ENCODE measurements around the gene ESAM. TPM values are rescaled to one million over a fixed set of nuclear protein-coding genes. Genes with fewer than 3 reads are reported as not detected.

ESAM gene
- total and polyA plus RNA-seq, 10 of the 15 experiments (the other 5 are each of a cell fraction or from before 2014, with no cell fraction given), result 2.7 to 43.6 (median 19.5) TPM

DNA sequence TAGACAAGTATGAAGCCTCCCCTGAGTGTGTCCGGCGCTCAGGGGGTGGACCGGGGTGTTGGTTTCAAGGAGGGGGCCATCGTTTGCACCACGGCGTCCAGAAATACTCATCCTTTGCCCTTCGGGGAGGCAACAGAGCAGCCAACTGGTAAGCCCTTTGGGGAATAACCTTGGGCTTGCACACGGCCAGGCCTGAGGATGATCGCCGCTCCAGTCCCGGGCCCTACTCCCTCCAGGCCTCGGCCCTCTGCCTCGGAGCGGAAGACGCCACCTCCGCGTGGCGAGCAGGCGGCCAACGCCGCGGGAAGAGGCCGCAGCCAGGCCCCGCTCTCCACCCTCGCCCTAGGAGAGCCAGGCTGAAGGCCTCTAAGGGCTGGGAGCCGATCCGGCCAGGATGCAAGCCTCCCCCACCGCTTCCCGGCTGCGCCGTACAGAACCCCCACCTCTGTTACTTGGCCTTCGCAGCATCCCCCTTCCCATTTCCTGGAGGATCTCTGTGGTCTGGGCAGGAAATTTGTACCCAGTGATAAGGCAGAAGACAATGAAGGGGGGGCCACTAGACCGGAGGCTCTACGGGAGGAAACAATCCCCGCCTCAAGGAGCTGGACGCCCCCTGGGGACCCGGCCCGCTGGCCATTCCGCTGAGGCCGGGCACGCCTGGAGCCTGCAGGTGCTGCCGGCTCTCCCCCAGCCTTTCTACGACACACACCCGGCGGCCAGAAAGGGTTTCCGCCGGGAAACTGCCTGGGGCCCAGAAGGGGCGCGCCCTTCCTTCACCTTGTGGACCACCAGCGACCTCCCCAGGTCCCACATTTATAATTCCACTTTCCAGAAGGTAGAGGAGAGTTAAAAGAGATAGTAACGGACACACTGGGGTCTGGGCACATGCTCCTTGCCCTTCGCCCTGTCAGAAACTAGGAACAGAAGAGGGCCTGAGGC is 2.6 kb downstream of the ESAM start:
- Histone ChIP-seq H3K36me3 (ENCODE audit: control insufficient read depth in 2 of 2, insufficient read depth in 2 of 2, low read length in 1 of 2) (no peaks in the 10 kb centered on the region; a peak in 2 of 4 replicates), H3K27ac (ENCODE audit: control insufficient read depth, insufficient read depth) (peak overlapping the region; percentile 82), H3K27me3 (replicated peaks in 1 of 2; ENCODE audit: control insufficient read depth in 2 of 2, insufficient read depth in 2 of 2, low read length in 1 of 2) (no peaks in the 10 kb centered on the region), H3K79me2 (ENCODE audit: control insufficient read depth, insufficient read depth, low read length) (peaks cover 46% of the 10 kb centered on the region), H4K20me1 (ENCODE audit: control insufficient read depth, insufficient read depth) (no peaks in the 10 kb centered on the region), H3K4me1 (ENCODE audit: control insufficient read depth, insufficient read depth, low read length) (peaks cover 18% of the 10 kb centered on the region), H3K4me3 (peak overlapping the region; percentile 83), H3K4me2 (ENCODE audit: control insufficient read depth, insufficient read depth) (peak overlapping the region; percentile 98), H2AFZ (ENCODE audit: control insufficient read depth, low read depth, low read length) (peak overlapping the region; percentile 64), H3K9ac (ENCODE audit: control insufficient read depth, insufficient read depth, low read length) (peak overlapping the region; percentile 87), H3K9me3 (replicated peaks; ENCODE audit: control insufficient read depth, insufficient read depth, low read length) (no peaks in the 10 kb centered on the region)
- 33% methylated on average over 45 of the region's 52 CpGs for WGBS (ENCODE audit: insufficient coverage, insufficient replicate concordance, low lambda C conversion rate, missing lambda C conversion rate)
- ATAC-seq (peak; percentile 22), DNase-seq (ENCODE audit: low read depth, low spot score) (no peak), FAIRE-seq (no peak)
- ChIA-PET RAD21 (ENCODE audit: unreplicated experiment) (interaction anchor here (0.9 to 5.8 kb wide), 6 partner anchors 13 to 89 kb away, joined by 3 to 67 read pairs (median 12); partner anchors contain the start of genes SIAE and SPA17), SMC1A (ENCODE audit: uncharacterized antibody, unreplicated experiment) (interaction anchor here (0.9 to 8.8 kb wide), 5 partner anchors 13 to 88 kb away, joined by 5 to 93 read pairs (median 12); partner anchors contain the start of genes MSANTD2, SIAE and SPA17), POLR2A (interaction anchor here (1.4 to 1.5 kb wide), 2 partner anchors 19 to 38 kb away, joined by 3 to 4 read pairs; no protein-coding TSS in a partner anchor), CTCF (interaction anchor here (0.9 to 16.3 kb wide), 16 partner anchors 12 to 194 kb away, joined by 3 to 272 read pairs (median 6); partner anchors contain the start of genes CCDC15, MSANTD2, NRGN and SIAE)
- BruUV-seq (replicated peaks), result TSS peak; percentile 66
- in situ Hi-C loops (cut with MboI) (loop anchor here (5.0 kb wide), 1 partner anchor 87 kb away; the partner anchor contains the start of genes SIAE and SPA17), intact Hi-C loops (cut with micrococcal nuclease; ENCODE audit: unreplicated experiment) (no loop called here)
- TF ChIP-seq KAT2A (conservative IDR thresholded peaks at IDR 0.05; ENCODE audit: control insufficient read depth, low read depth, low read length) (no peak), ZNF274 (IDR thresholded peaks at IDR 0.05; ENCODE audit: insufficient read depth, insufficient read length) (no peak), NBN (IDR thresholded peaks at IDR 0.05) (no peak), PAX5 (IDR thresholded peaks at IDR 0.05; ENCODE audit: borderline replicate concordance, low read depth, low read length) (no peak), CHD1 (IDR thresholded peaks at IDR 0.05; ENCODE audit: low read depth, low read length) (no peak), BCL11A (IDR thresholded peaks at IDR 0.05; ENCODE audit: low read depth, low read length) (no peak), TCF12 (IDR thresholded peaks at IDR 0.05; ENCODE audit: low read depth, low read length) (no peak), RB1 (IDR thresholded peaks at IDR 0.05; ENCODE audit: borderline replicate concordance) (no peak), NFXL1 (IDR thresholded peaks at IDR 0.05; ENCODE audit: borderline replicate concordance) (no peak), IKZF1 (conservative IDR thresholded peaks at IDR 0.05) (peak; percentile 48), PAX8 (IDR thresholded peaks at IDR 0.05) (no peak)
- TF ChIP-seq, protein P1, sequence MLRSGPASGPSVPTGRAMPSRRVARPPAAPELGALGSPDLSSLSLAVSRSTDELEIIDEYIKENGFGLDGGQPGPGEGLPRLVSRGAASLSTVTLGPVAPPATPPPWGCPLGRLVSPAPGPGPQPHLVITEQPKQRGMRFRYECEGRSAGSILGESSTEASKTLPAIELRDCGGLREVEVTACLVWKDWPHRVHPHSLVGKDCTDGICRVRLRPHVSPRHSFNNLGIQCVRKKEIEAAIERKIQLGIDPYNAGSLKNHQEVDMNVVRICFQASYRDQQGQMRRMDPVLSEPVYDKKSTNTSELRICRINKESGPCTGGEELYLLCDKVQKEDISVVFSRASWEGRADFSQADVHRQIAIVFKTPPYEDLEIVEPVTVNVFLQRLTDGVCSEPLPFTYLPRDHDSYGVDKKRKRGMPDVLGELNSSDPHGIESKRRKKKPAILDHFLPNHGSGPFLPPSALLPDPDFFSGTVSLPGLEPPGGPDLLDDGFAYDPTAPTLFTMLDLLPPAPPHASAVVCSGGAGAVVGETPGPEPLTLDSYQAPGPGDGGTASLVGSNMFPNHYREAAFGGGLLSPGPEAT (IDR thresholded peaks at IDR 0.05; ENCODE audit: low read depth), result no peak
- TF ChIP-seq, protein P2, sequence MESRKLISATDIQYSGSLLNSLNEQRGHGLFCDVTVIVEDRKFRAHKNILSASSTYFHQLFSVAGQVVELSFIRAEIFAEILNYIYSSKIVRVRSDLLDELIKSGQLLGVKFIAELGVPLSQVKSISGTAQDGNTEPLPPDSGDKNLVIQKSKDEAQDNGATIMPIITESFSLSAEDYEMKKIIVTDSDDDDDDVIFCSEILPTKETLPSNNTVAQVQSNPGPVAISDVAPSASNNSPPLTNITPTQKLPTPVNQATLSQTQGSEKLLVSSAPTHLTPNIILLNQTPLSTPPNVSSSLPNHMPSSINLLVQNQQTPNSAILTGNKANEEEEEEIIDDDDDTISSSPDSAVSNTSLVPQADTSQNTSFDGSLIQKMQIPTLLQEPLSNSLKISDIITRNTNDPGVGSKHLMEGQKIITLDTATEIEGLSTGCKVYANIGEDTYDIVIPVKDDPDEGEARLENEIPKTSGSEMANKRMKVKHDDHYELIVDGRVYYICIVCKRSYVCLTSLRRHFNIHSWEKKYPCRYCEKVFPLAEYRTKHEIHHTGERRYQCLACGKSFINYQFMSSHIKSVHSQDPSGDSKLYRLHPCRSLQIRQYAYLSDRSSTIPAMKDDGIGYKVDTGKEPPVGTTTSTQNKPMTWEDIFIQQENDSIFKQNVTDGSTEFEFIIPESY (IDR thresholded peaks at IDR 0.05), result 0 out of 2 replicates have a peak, but pooled peaks have one; percentile 34
- TF ChIP-seq, protein P3, sequence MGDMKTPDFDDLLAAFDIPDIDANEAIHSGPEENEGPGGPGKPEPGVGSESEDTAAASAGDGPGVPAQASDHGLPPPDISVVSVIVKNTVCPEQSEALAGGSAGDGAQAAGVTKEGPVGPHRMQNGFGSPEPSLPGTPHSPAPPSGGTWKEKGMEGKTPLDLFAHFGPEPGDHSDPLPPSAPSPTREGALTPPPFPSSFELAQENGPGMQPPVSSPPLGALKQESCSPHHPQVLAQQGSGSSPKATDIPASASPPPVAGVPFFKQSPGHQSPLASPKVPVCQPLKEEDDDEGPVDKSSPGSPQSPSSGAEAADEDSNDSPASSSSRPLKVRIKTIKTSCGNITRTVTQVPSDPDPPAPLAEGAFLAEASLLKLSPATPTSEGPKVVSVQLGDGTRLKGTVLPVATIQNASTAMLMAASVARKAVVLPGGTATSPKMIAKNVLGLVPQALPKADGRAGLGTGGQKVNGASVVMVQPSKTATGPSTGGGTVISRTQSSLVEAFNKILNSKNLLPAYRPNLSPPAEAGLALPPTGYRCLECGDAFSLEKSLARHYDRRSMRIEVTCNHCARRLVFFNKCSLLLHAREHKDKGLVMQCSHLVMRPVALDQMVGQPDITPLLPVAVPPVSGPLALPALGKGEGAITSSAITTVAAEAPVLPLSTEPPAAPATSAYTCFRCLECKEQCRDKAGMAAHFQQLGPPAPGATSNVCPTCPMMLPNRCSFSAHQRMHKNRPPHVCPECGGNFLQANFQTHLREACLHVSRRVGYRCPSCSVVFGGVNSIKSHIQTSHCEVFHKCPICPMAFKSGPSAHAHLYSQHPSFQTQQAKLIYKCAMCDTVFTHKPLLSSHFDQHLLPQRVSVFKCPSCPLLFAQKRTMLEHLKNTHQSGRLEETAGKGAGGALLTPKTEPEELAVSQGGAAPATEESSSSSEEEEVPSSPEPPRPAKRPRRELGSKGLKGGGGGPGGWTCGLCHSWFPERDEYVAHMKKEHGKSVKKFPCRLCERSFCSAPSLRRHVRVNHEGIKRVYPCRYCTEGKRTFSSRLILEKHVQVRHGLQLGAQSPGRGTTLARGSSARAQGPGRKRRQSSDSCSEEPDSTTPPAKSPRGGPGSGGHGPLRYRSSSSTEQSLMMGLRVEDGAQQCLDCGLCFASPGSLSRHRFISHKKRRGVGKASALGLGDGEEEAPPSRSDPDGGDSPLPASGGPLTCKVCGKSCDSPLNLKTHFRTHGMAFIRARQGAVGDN (IDR thresholded peaks at IDR 0.05), result peak; percentile 87

All from GM12878 (cell line).